ENCODE measurements around the gene TFEB. TPM values are rescaled to one million over a fixed set of nuclear protein-coding genes. Genes with fewer than 3 reads are reported as not detected.
A peak's percentile ranks its signal among the peaks of the same experiment; 100 is the strongest.

Gene TFEB
- total RNA-seq, 1 donor from 2014 or later = 36.5 TPM

GRCh38 chr6:41664271-41664670, 71.1 kb downstream of the TFEB start:
- no peak for DNase-seq

GRCh38 chr6:41663568-41663967, 71.8 kb downstream of the TFEB start:
- intact Hi-C loops (cut with DNase I) = no loop called here
- no peak for ATAC-seq
- peaks cover 2% of the 10 kb centered on the region for H3K27me3 ChIP-seq (ENCODE audit: low read depth)
- no peaks in the 10 kb centered on the region for H3K36me3 ChIP-seq
- no peak overlapping the region for H3K27ac ChIP-seq
- H3K4me3 ChIP-seq = no peak overlapping the region
- peak; percentile 26 for DNase-seq
- H3K9me3 ChIP-seq = no peaks in the 10 kb centered on the region
- TF ChIP-seq CTCF (IDR thresholded peaks at IDR 0.05) = no peak
- no peaks in the 10 kb centered on the region for H3K4me1 ChIP-seq

More at GRCh38 chr6:41664271-41664670, 71.1 kb downstream of the TFEB start:
- no peak overlapping the region for H3K27ac ChIP-seq
- ATAC-seq = no peak
- no peaks in the 10 kb centered on the region for H3K36me3 ChIP-seq
- H3K4me1 ChIP-seq = no peaks in the 10 kb centered on the region
- no peaks in the 10 kb centered on the region for H3K27me3 ChIP-seq (ENCODE audit: low read depth)
- intact Hi-C loops (cut with DNase I) = no loop called here
- peaks cover 5% of the 10 kb centered on the region for H3K9me3 ChIP-seq
- H3K4me3 ChIP-seq = no peak overlapping the region
- no peak for TF ChIP-seq CTCF (IDR thresholded peaks at IDR 0.05)

- ATAC-seq (no peak), DNase-seq (peak; percentile 24)
- H3K4me3 ChIP-seq = no peak overlapping the region
- intact Hi-C loops (cut with DNase I) = no loop called here
- peaks cover 13% of the 10 kb centered on the region for H3K4me1 ChIP-seq
- H3K27ac ChIP-seq = no peak overlapping the region
- peaks cover 2% of the 10 kb centered on the region for H3K27me3 ChIP-seq (ENCODE audit: low read depth)
- H3K9me3 ChIP-seq = no peaks in the 10 kb centered on the region
- H3K36me3 ChIP-seq = no peaks in the 10 kb centered on the region
- TF ChIP-seq CTCF (IDR thresholded peaks at IDR 0.05) = no peak
Measured at GRCh38 chr6:41659935-41660334, 75.5 kb downstream of the TFEB start.

GRCh38 chr6:41658636-41659035, 76.8 kb downstream of the TFEB start:
- DNase-seq (peak; percentile 16), ATAC-seq (no peak)
- H3K27ac ChIP-seq = no peak overlapping the region
- intact Hi-C loops (cut with DNase I) = no loop called here
- no peak for TF ChIP-seq CTCF (IDR thresholded peaks at IDR 0.05)
- H3K9me3 ChIP-seq = no peaks in the 10 kb centered on the region
- no peaks in the 10 kb centered on the region for H3K36me3 ChIP-seq
- no peak overlapping the region for H3K4me3 ChIP-seq
- H3K4me1 ChIP-seq = peaks cover 13% of the 10 kb centered on the region
- H3K27me3 ChIP-seq (ENCODE audit: low read depth) = peaks cover 6% of the 10 kb centered on the region

- Histone ChIP-seq H3K4me3 (no peak overlapping the region), H3K27ac (no peak overlapping the region), H3K9me3 (no peaks in the 10 kb centered on the region), H3K4me1 (peaks cover 13% of the 10 kb centered on the region), H3K27me3 (ENCODE audit: low read depth) (peaks cover 6% of the 10 kb centered on the region), H3K36me3 (no peaks in the 10 kb centered on the region)
- intact Hi-C loops (cut with DNase I) = no loop called here
- DNase-seq (peak; percentile 27), ATAC-seq (no peak)
- TF ChIP-seq CTCF (IDR thresholded peaks at IDR 0.05) = no peak
Measured at GRCh38 chr6:41657131-41658094, 78.0 kb downstream of the TFEB start.

Data from lower lobe of right lung (tissue), 2 donors.